GM18519 (cell line): ENCODE results near the gene SYN1.
"Not testable (repeated sequence)": the region's sequence is repeated elsewhere in the genome, so short reads cannot be mapped to it uniquely, and the experiment has no call there.

Source experiments
- ATAC-seq: cut with Tn5 transposase; IDR thresholded peaks from one replicate; pipeline ENCODE4 v1.9.1; 2021; ENCODE audit warnings: mild to moderate bottlenecking, moderate library complexity; ENCODE audit not compliant: unreplicated experiment, low FRiP score

The SYN1 gene

GRCh38 chrX:47603125-47603524 is 16.5 kb downstream of the SYN1 start:
- ATAC-seq, result not testable (repeated sequence)

- ATAC-seq, result no peak
Observed at GRCh38 chrX:47597222-47597621, 22.4 kb downstream of the SYN1 start.

- ATAC-seq, result no peak
Observed at GRCh38 chrX:47596256-47596655, 23.4 kb downstream of the SYN1 start.

GRCh38 chrX:47595716-47596251 is 23.9 kb downstream of the SYN1 start:
- ATAC-seq, result no peak

GRCh38 chrX:47593522-47593921 is 26.1 kb downstream of the SYN1 start:
- no peak for ATAC-seq

GRCh38 chrX:47590984-47591383 is 28.7 kb downstream of the SYN1 start:
- ATAC-seq, result no peak

- no peak for ATAC-seq
Observed at GRCh38 chrX:47587906-47588735, 31.5 kb downstream of the SYN1 start.

GRCh38 chrX:47587091-47587891 is 32.4 kb downstream of the SYN1 start:
- ATAC-seq, result no peak

GRCh38 chrX:47586043-47586787 is 33.4 kb downstream of the SYN1 start:
- ATAC-seq, result no peak

- ATAC-seq, result no peak
Observed at GRCh38 chrX:47585273-47585672, 34.4 kb downstream of the SYN1 start.

GRCh38 chrX:47584714-47585113 is 34.9 kb downstream of the SYN1 start:
- ATAC-seq, result no peak

- no peak for ATAC-seq
Observed at GRCh38 chrX:47583240-47583861, 36.3 kb downstream of the SYN1 start.

- ATAC-seq, result no peak
Observed at GRCh38 chrX:47581731-47582647, 37.7 kb downstream of the SYN1 start, which contains the start of gene TIMP1. Gene TIMP1 (plus strand): TSS chrX:47582436. CDS start chrX:47583416, 980 bp downstream.

- no peak for ATAC-seq
Observed at GRCh38 chrX:47579537-47579936, 40.1 kb downstream of the SYN1 start.

GRCh38 chrX:47578692-47579091 is 41.0 kb downstream of the SYN1 start:
- ATAC-seq, result no peak

GRCh38 chrX:47577901-47578300 is 41.8 kb downstream of the SYN1 start:
- no peak for ATAC-seq

- ATAC-seq, result no peak
Observed at GRCh38 chrX:47577424-47577823, 42.2 kb downstream of the SYN1 start.

GRCh38 chrX:47576021-47576898 is 43.4 kb downstream of the SYN1 start:
- no peak for ATAC-seq
